ENCODE measurements around the gene ZNF26.

Gene ZNF26

GRCh38 chr12:132948146-132949066 is 37.8 kb upstream of the ZNF26 start:
- Histone ChIP-seq H3K4me2 (no peak overlapping the region), H3K27ac (no peak overlapping the region), H4K20me1 (no peaks in the 10 kb centered on the region), H3K4me1 (no peaks in the 10 kb centered on the region), H3K9me3 (peaks cover 100% of the 10 kb centered on the region), H3K4me3 (no peak overlapping the region), H3K9ac (no peak overlapping the region), H3K36me3 (peaks cover 94% of the 10 kb centered on the region), H3K27me3 (no peaks in the 10 kb centered on the region)
- no peak for TF ChIP-seq Cebpa-rat (IDR thresholded peaks at IDR 0.05)

GRCh38 chr12:132949936-132950837 is 36.0 kb upstream of the ZNF26 start:
- TF ChIP-seq Cebpa-rat (IDR thresholded peaks at IDR 0.05): no peak
- no peaks in the 10 kb centered on the region for H4K20me1 ChIP-seq
- H3K27me3 ChIP-seq: no peaks in the 10 kb centered on the region
- no peak overlapping the region for H3K27ac ChIP-seq
- peaks cover 77% of the 10 kb centered on the region for H3K36me3 ChIP-seq
- H3K9ac ChIP-seq: no peak overlapping the region
- H3K4me3 ChIP-seq: no peak overlapping the region
- peaks cover 90% of the 10 kb centered on the region for H3K9me3 ChIP-seq
- peaks cover 8% of the 10 kb centered on the region for H3K4me1 ChIP-seq
- no peak overlapping the region for H3K4me2 ChIP-seq

GRCh38 chr12:132950844-132951535 is 35.2 kb upstream of the ZNF26 start:
- TF ChIP-seq Cebpa-rat (IDR thresholded peaks at IDR 0.05): no peak
- Histone ChIP-seq H3K27me3 (no peaks in the 10 kb centered on the region), H3K4me2 (no peak overlapping the region), H3K4me1 (peaks cover 12% of the 10 kb centered on the region), H3K9ac (no peak overlapping the region), H3K4me3 (no peak overlapping the region), H3K36me3 (peaks cover 69% of the 10 kb centered on the region), H3K27ac (no peak overlapping the region), H3K9me3 (peaks cover 82% of the 10 kb centered on the region), H4K20me1 (no peaks in the 10 kb centered on the region)

GRCh38 chr12:132951649-132952048 is 34.5 kb upstream of the ZNF26 start:
- Histone ChIP-seq H3K4me1 (peaks cover 15% of the 10 kb centered on the region), H3K27ac (no peak overlapping the region), H4K20me1 (no peaks in the 10 kb centered on the region), H3K9me3 (peaks cover 75% of the 10 kb centered on the region), H3K4me2 (no peak overlapping the region), H3K4me3 (no peak overlapping the region), H3K27me3 (no peaks in the 10 kb centered on the region), H3K36me3 (peaks cover 62% of the 10 kb centered on the region), H3K9ac (no peak overlapping the region)
- no peak for TF ChIP-seq Cebpa-rat (IDR thresholded peaks at IDR 0.05)

- peaks cover 53% of the 10 kb centered on the region for H3K36me3 ChIP-seq
- H3K27ac ChIP-seq: no peak overlapping the region
- peaks cover 19% of the 10 kb centered on the region for H3K4me1 ChIP-seq
- peaks cover 72% of the 10 kb centered on the region for H3K9me3 ChIP-seq
- H4K20me1 ChIP-seq: no peaks in the 10 kb centered on the region
- no peak for TF ChIP-seq Cebpa-rat (IDR thresholded peaks at IDR 0.05)
- no peak overlapping the region for H3K4me2 ChIP-seq
- H3K4me3 ChIP-seq: peak overlapping the region; percentile 13; the same call in 1 of the 2 replicates
- no peaks in the 10 kb centered on the region for H3K27me3 ChIP-seq
- H3K9ac ChIP-seq: no peak overlapping the region
Measured at GRCh38 chr12:132952371-132953162, 33.6 kb upstream of the ZNF26 start.

GRCh38 chr12:132953163-132953425 is 33.1 kb upstream of the ZNF26 start:
- no peak overlapping the region for H3K4me3 ChIP-seq
- H4K20me1 ChIP-seq: no peaks in the 10 kb centered on the region
- H3K9ac ChIP-seq: no peak overlapping the region
- H3K27ac ChIP-seq: no peak overlapping the region
- peaks cover 72% of the 10 kb centered on the region for H3K9me3 ChIP-seq
- H3K4me1 ChIP-seq: peaks cover 19% of the 10 kb centered on the region
- peaks cover 48% of the 10 kb centered on the region for H3K36me3 ChIP-seq
- no peak for TF ChIP-seq Cebpa-rat (IDR thresholded peaks at IDR 0.05)
- H3K27me3 ChIP-seq: no peaks in the 10 kb centered on the region
- H3K4me2 ChIP-seq: no peak overlapping the region

GRCh38 chr12:132953771-132954170 is 32.4 kb upstream of the ZNF26 start:
- H4K20me1 ChIP-seq: no peaks in the 10 kb centered on the region
- H3K4me2 ChIP-seq: no peak overlapping the region
- H3K27ac ChIP-seq: no peak overlapping the region
- no peak overlapping the region for H3K4me3 ChIP-seq
- H3K9ac ChIP-seq: no peak overlapping the region
- peaks cover 41% of the 10 kb centered on the region for H3K36me3 ChIP-seq
- TF ChIP-seq Cebpa-rat (IDR thresholded peaks at IDR 0.05): no peak
- H3K27me3 ChIP-seq: no peaks in the 10 kb centered on the region
- H3K4me1 ChIP-seq: peaks cover 19% of the 10 kb centered on the region
- peaks cover 72% of the 10 kb centered on the region for H3K9me3 ChIP-seq

GRCh38 chr12:132954471-132955048 is 31.6 kb upstream of the ZNF26 start:
- peak overlapping the region; percentile 79; the same call in 1 of the 2 replicates for H3K4me3 ChIP-seq
- H3K9ac ChIP-seq: no peak overlapping the region
- H3K9me3 ChIP-seq: peaks cover 69% of the 10 kb centered on the region
- no peak for TF ChIP-seq Cebpa-rat (IDR thresholded peaks at IDR 0.05)
- no peaks in the 10 kb centered on the region for H4K20me1 ChIP-seq
- no peaks in the 10 kb centered on the region for H3K27me3 ChIP-seq
- H3K4me2 ChIP-seq: peak overlapping the region; percentile 78
- H3K27ac ChIP-seq: no peak overlapping the region
- H3K4me1 ChIP-seq: peaks cover 19% of the 10 kb centered on the region
- H3K36me3 ChIP-seq: peaks cover 33% of the 10 kb centered on the region
